ENCODE data around the gene PTPRA. TPM values are rescaled to one million over a fixed set of nuclear protein-coding genes. Genes with fewer than 3 reads are reported as not detected.
A peak's percentile ranks its signal among the peaks of the same experiment; 100 is the strongest.

PTPRA gene
- total and polyA plus RNA-seq, 2 of the 4 experiments (the other 2 are of a cell fraction), result 35.0 to 50.0 TPM

GRCh38 chr20:3041854-3042409 lies 168.7 kb downstream of the PTPRA start:
- Histone ChIP-seq H3K4ac (ENCODE audit: low read depth, low read length) (no peak overlapping the region), H4K20me1 (ENCODE audit: insufficient read depth, low read length) (peaks cover 5% of the 10 kb centered on the region), H3K27me3 (ENCODE audit: control insufficient read depth, insufficient read depth, low read length) (no peaks in the 10 kb centered on the region), H3K27ac (ENCODE audit: insufficient read depth, low read length) (peak overlapping the region; percentile 50; the same call in 1 of the 2 replicates), H3K9me3 (ENCODE audit: control insufficient read depth, insufficient read depth, low read length) (no peaks in the 10 kb centered on the region), H4K91ac (ENCODE audit: insufficient read depth, low read depth, low read length) (no peak overlapping the region), H3K23ac (ENCODE audit: low read depth, low read length) (peak overlapping the region; percentile 60; the same call in 1 of the 2 replicates), H3K18ac (ENCODE audit: low read depth, low read length) (no peak overlapping the region), H3K56ac (ENCODE audit: extremely low read depth, insufficient read depth, low read length) (no peak overlapping the region), H3K4me1 (ENCODE audit: control insufficient read depth, insufficient read depth, low read length) (peaks cover 11% of the 10 kb centered on the region), H3K36me3 (ENCODE audit: control insufficient read depth, insufficient read depth, low read length) (peaks cover 30% of the 10 kb centered on the region), H4K5ac (ENCODE audit: low read depth, low read length) (peak overlapping the region; percentile 56), H3K14ac (replicated peaks; ENCODE audit: low read depth, low read length) (0 out of 2 replicates have a peak overlapping the region, but pooled peaks have one; percentile 24), H3K4me3 (ENCODE audit: insufficient read depth, low read depth, low read length) (no peak overlapping the region), H2BK5ac (ENCODE audit: low read depth, low read length, poor library complexity, severe bottlenecking) (peak overlapping the region; percentile 7), H2BK120ac (ENCODE audit: low read depth, low read length) (no peak overlapping the region), H2AK9ac (replicated peaks; ENCODE audit: low read depth, low read length, poor library complexity) (no peak overlapping the region), H2BK20ac (ENCODE audit: low read depth, low read length) (no peak overlapping the region), H3K9ac (ENCODE audit: low read depth, low read length) (no peak overlapping the region; the same call in none of the 2 replicates), H2AFZ (replicated peaks; ENCODE audit: low read length, poor library complexity) (no peak overlapping the region), H2BK15ac (ENCODE audit: low read depth, low read length) (no peak overlapping the region), H3K9me1 (ENCODE audit: insufficient read depth, low read length) (peaks cover 16% of the 10 kb centered on the region), H4K8ac (ENCODE audit: low read depth in 2 of 2, low read length in 2 of 2) (peak overlapping the region in 1 of 2 experiments; percentile 10; a peak in 1 of 4 replicates), H3K4me2 (ENCODE audit: low read depth, low read length) (peak overlapping the region; percentile 64), H2AK5ac (ENCODE audit: low read depth, low read length) (no peak overlapping the region), H3K79me1 (ENCODE audit: low read depth in 1 of 2, low read length in 2 of 2) (peaks cover 5 to 9% of the 10 kb centered on the region in 2 experiments)
- intact Hi-C loops (cut with micrococcal nuclease), result no loop called here
- dilution Hi-C loops (cut with HindIII; ENCODE audit: low sequenced_read_pairs, unreplicated experiment), result no loop called here
- no TSS peak for BruUV-seq (replicated peaks)
- POLR2A ChIA-PET (ENCODE audit: unreplicated experiment), result no interaction called here
- TF ChIP-seq MAZ (IDR thresholded peaks at IDR 0.05; ENCODE audit: borderline replicate concordance, low read depth, low read length), result no peak
- TF ChIP-seq SMC3 (IDR thresholded peaks at IDR 0.05; ENCODE audit: low read depth, low read length), result no peak
- TF ChIP-seq MXI1 (IDR thresholded peaks at IDR 0.05; ENCODE audit: borderline replicate concordance, low read depth, low read length), result no peak
- TF ChIP-seq MAFK (IDR thresholded peaks at IDR 0.05; ENCODE audit: low read depth, low read length), result no peak
- TF ChIP-seq FOS (IDR thresholded peaks at IDR 0.05; ENCODE audit: low read depth, low read length), result no peak
- TF ChIP-seq CEBPB (IDR thresholded peaks at IDR 0.05; ENCODE audit: low read depth, low read length), result no peak
- ATAC-seq (ENCODE audit: low read depth), result no peak
- in situ Hi-C loops (cut with MboI; ENCODE audit: low sequenced_read_pairs), result no loop called here
- no CpG with 5 or more reads among the region's 10 CpGs for WGBS, 2 experiments (ENCODE audit: extremely low coverage in 2 of 2, insufficient read length in 1 of 2)
- CTCF ChIA-PET, result interaction anchor here (0.7 kb wide), 1 partner anchor 41 kb away, joined by 3 read pairs; no protein-coding TSS in a partner anchor
- DNase-seq, result peak; percentile 4

All from IMR-90 (cell line).